Measurements from ENCODE around the gene NOVA1. TPM values are rescaled to one million over a fixed set of nuclear protein-coding genes. Genes with fewer than 3 reads are reported as not detected.

NOVA1 gene
- polyA plus RNA-seq, 3 donors, result 0.01 TPM; not detected in 2

- DNase-seq, result no peak
- Histone ChIP-seq H3K27me3 (ENCODE audit: control insufficient read depth in 2 of 2, insufficient read depth in 2 of 2, low read length in 2 of 2) (no peaks in the 10 kb centered on the region), H3K9ac (ENCODE audit: insufficient read depth, low read length, poor library complexity, severe bottlenecking) (no peak overlapping the region), H3K9me3 (replicated peaks in 1 of 2; ENCODE audit: control insufficient read depth in 1 of 2, insufficient read depth in 1 of 2, low read length in 2 of 2) (no peaks in the 10 kb centered on the region), H3K27ac (ENCODE audit: low read depth in 1 of 2, low read length in 2 of 2) (no peak overlapping the region), H3K79me2 (ENCODE audit: insufficient read depth, low read length) (no peaks in the 10 kb centered on the region), H3K4me1 (ENCODE audit: control insufficient read depth in 1 of 2, insufficient read depth in 2 of 2, low read length in 2 of 2) (no peaks in the 10 kb centered on the region), H4K20me1 (ENCODE audit: insufficient read depth, low read length) (no peaks in the 10 kb centered on the region), H3K4me3 (replicated peaks in 1 of 3; ENCODE audit: low read depth in 2 of 3, low read length in 3 of 3) (no peak overlapping the region), H3K4me2 (replicated peaks; ENCODE audit: extremely low read depth, low read length, poor library complexity, severe bottlenecking) (no peak overlapping the region), H2AFZ (ENCODE audit: insufficient read depth, low read depth, low read length, poor library complexity, severe bottlenecking) (no peak overlapping the region), H3K36me3 (replicated peaks in 1 of 2; ENCODE audit: control insufficient read depth in 1 of 2, insufficient read depth in 2 of 2, low read length in 2 of 2) (no peaks in the 10 kb centered on the region)
- no peak overlapping the region for H3K27ac Mint-ChIP-seq
- no CpG with 5 or more reads among the region's 2 CpGs for WGBS (ENCODE audit: insufficient coverage)
- no peak overlapping the region for H3K4me3 Mint-ChIP-seq
- no peaks in the 10 kb centered on the region for H3K36me3 Mint-ChIP-seq
- intact Hi-C loops (cut with micrococcal nuclease), result no loop called here
- no peaks in the 10 kb centered on the region for H3K27me3 Mint-ChIP-seq (ENCODE audit: low read depth in 3 of 3)
- H3K9me3 Mint-ChIP-seq, result peaks cover 0 to 1% (median 0%) of the 10 kb centered on the region in 7 donors
- no peaks in the 10 kb centered on the region for H3K4me1 Mint-ChIP-seq
- TF ChIP-seq CTCF (IDR thresholded peaks at IDR 0.05), result no peak
Observed at GRCh38 chr14:26484562-26484961, 113.3 kb downstream of the NOVA1 start.

- no peak for TF ChIP-seq CTCF (IDR thresholded peaks at IDR 0.05)
- Histone ChIP-seq H3K27me3 (ENCODE audit: control insufficient read depth in 2 of 2, insufficient read depth in 2 of 2, low read length in 2 of 2) (no peaks in the 10 kb centered on the region), H3K4me2 (replicated peaks; ENCODE audit: extremely low read depth, low read length, poor library complexity, severe bottlenecking) (no peak overlapping the region), H3K27ac (ENCODE audit: low read depth in 1 of 2, low read length in 2 of 2) (no peak overlapping the region), H2AFZ (ENCODE audit: insufficient read depth, low read depth, low read length, poor library complexity, severe bottlenecking) (no peak overlapping the region), H3K4me1 (ENCODE audit: control insufficient read depth in 1 of 2, insufficient read depth in 2 of 2, low read length in 2 of 2) (no peaks in the 10 kb centered on the region), H3K36me3 (replicated peaks in 1 of 2; ENCODE audit: control insufficient read depth in 1 of 2, insufficient read depth in 2 of 2, low read length in 2 of 2) (no peaks in the 10 kb centered on the region), H3K9me3 (replicated peaks in 1 of 2; ENCODE audit: control insufficient read depth in 1 of 2, insufficient read depth in 1 of 2, low read length in 2 of 2) (no peaks in the 10 kb centered on the region), H3K79me2 (ENCODE audit: insufficient read depth, low read length) (no peaks in the 10 kb centered on the region), H3K4me3 (replicated peaks in 1 of 3; ENCODE audit: low read depth in 2 of 3, low read length in 3 of 3) (no peak overlapping the region), H3K9ac (ENCODE audit: insufficient read depth, low read length, poor library complexity, severe bottlenecking) (no peak overlapping the region), H4K20me1 (ENCODE audit: insufficient read depth, low read length) (no peaks in the 10 kb centered on the region)
- Mint-ChIP-seq H3K4me1 (no peaks in the 10 kb centered on the region), H3K27me3 (ENCODE audit: low read depth in 3 of 3) (no peaks in the 10 kb centered on the region), H3K27ac (no peak overlapping the region), H3K36me3 (no peaks in the 10 kb centered on the region), H3K4me3 (no peak overlapping the region), H3K9me3 (no peaks in the 10 kb centered on the region)
- no CpG with 5 or more reads among the region's 4 CpGs for WGBS (ENCODE audit: insufficient coverage)
- intact Hi-C loops (cut with micrococcal nuclease), result no loop called here
- DNase-seq, result no peak
Observed at GRCh38 chr14:26478967-26479366, 118.9 kb downstream of the NOVA1 start.

All from CD14-positive monocyte (primary cell).